Mesothelial cell of epicardium (in vitro differentiated cells): ENCODE measurements around the gene DENND1B. TPM values are rescaled to one million over a fixed set of nuclear protein-coding genes. Genes with fewer than 3 reads are reported as not detected.

Source experiments
- DNase-seq, 2 experiments: peaks; one replicate each; pipeline ENCODE4 v3.0.0; 2021; ENCODE audit warnings: low spot score in 2 of 2; ENCODE audit not compliant: unreplicated experiment in 2 of 2
- H3K27ac Mint-ChIP-seq: 2 replicates; pipeline ENCODE4 v1.8.0; 2021; ENCODE audit warnings: mixed read lengths
- H3K27me3 Mint-ChIP-seq: 2 replicates; pipeline ENCODE4 v1.8.0; 2021; ENCODE audit warnings: low read depth, mixed read lengths
- H3K36me3 Mint-ChIP-seq: 2 replicates; pipeline ENCODE4 v1.8.0; 2021; ENCODE audit warnings: mixed read lengths
- H3K4me1 Mint-ChIP-seq: 2 replicates; pipeline ENCODE4 v1.8.0; 2021; ENCODE audit warnings: mixed read lengths
- H3K4me3 Mint-ChIP-seq: 2 replicates; pipeline ENCODE4 v1.8.0; 2021; ENCODE audit warnings: mild to moderate bottlenecking, moderate library complexity, mixed read lengths
- H3K9me3 Mint-ChIP-seq: 2 replicates; pipeline ENCODE4 v1.8.0; 2021; ENCODE audit warnings: mixed read lengths
- CTCF ChIP-seq: fragments of 200-600 bp; sonication (generic); IDR thresholded peaks from one replicate; pipeline ENCODE4 v1.5.0; 2021; ENCODE audit warnings: antibody characterized with exemption; ENCODE audit not compliant: unreplicated experiment
- total RNA-seq: library from RNA; stranded (reverse); gene quantifications from 3 replicates; pipeline ENCODE4 v1.2.1, GENCODE V29; 2021

DENND1B gene
- total RNA-seq, 1 donor from 2014 or later, result 27.9 TPM

GRCh38 chr1:197606168-197606845, 169.0 kb downstream of the DENND1B start:
- DNase-seq, result no peak
- H3K36me3 Mint-ChIP-seq, result peaks cover 2% of the 10 kb centered on the region
- H3K9me3 Mint-ChIP-seq, result no peaks in the 10 kb centered on the region
- no peak overlapping the region for H3K4me3 Mint-ChIP-seq
- peaks cover 10% of the 10 kb centered on the region for H3K4me1 Mint-ChIP-seq
- TF ChIP-seq CTCF, result no peak
- no peaks in the 10 kb centered on the region for H3K27me3 Mint-ChIP-seq
- H3K27ac Mint-ChIP-seq, result no peak overlapping the region

GRCh38 chr1:197604302-197604701, 171.0 kb downstream of the DENND1B start:
- no peak for DNase-seq
- no peaks in the 10 kb centered on the region for H3K27me3 Mint-ChIP-seq
- H3K27ac Mint-ChIP-seq, result no peak overlapping the region
- no peak overlapping the region for H3K4me3 Mint-ChIP-seq
- no peaks in the 10 kb centered on the region for H3K9me3 Mint-ChIP-seq
- H3K36me3 Mint-ChIP-seq, result peaks cover 2% of the 10 kb centered on the region
- peaks cover 11% of the 10 kb centered on the region for H3K4me1 Mint-ChIP-seq
- TF ChIP-seq CTCF, result no peak

DNA sequence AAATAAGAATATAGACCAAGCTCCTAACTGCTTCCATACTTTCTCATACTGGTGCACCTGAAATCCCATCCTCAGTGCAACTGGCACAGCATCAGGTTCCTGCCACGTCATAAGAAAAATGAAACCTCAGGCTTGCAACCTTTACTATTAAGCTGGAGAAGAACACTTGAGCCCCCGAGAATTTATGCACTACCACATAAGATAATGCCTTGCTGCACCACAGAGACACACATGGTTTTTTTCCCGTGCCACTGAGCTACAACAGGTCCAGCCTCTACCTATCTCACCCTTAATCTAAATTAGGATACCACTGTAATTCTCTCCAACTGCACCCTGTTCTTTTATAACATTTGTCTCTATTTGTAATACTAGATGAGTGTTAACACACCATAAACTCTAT, 174.5 kb downstream of the DENND1B start:
- H3K36me3 Mint-ChIP-seq, result peaks cover 2% of the 10 kb centered on the region
- TF ChIP-seq CTCF, result no peak
- no peak overlapping the region for H3K27ac Mint-ChIP-seq

GRCh38 chr1:197599789-197600188, 175.5 kb downstream of the DENND1B start:
- no peak for DNase-seq
- no peak overlapping the region for H3K27ac Mint-ChIP-seq
- peaks cover 4% of the 10 kb centered on the region for H3K36me3 Mint-ChIP-seq
- no peak for TF ChIP-seq CTCF
- no peaks in the 10 kb centered on the region for H3K9me3 Mint-ChIP-seq
- H3K4me3 Mint-ChIP-seq, result no peak overlapping the region
- H3K27me3 Mint-ChIP-seq, result no peaks in the 10 kb centered on the region
- peaks cover 7% of the 10 kb centered on the region for H3K4me1 Mint-ChIP-seq

More for the DNA sequence above, 174.5 kb downstream of the DENND1B start:
- Mint-ChIP-seq H3K9me3 (no peaks in the 10 kb centered on the region), H3K4me1 (peaks cover 7% of the 10 kb centered on the region), H3K27me3 (no peaks in the 10 kb centered on the region), H3K4me3 (no peak overlapping the region)
- no peak for DNase-seq

DNA sequence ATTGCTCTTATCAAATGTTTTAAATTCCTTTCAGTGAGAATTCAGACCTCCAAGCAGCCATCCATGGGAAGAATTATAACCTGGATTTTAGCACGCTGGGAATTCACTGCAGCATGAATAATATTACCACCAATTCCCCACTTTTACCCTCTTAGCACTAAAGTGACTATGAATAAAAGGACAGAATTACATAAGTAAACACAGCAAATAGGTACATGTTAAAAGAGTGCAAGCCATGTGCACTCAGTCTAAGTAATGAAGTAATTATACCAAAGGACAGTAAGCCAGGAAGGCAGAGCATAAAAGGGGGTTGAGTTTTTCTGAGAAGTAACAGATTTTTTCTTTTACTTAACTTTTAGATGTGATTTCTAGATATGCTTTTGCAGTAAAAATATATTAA, 176.3 kb downstream of the DENND1B start:
- Mint-ChIP-seq H3K4me1 (peaks cover 3% of the 10 kb centered on the region), H3K27ac (no peak overlapping the region), H3K4me3 (no peak overlapping the region), H3K27me3 (no peaks in the 10 kb centered on the region), H3K36me3 (peaks cover 4% of the 10 kb centered on the region), H3K9me3 (no peaks in the 10 kb centered on the region)
- DNase-seq, result no peak
- TF ChIP-seq CTCF, result no peak
